Left lung (tissue), 10 donors: ENCODE data around the gene SLC7A6. TPM values are rescaled to one million over a fixed set of nuclear protein-coding genes. Genes with fewer than 3 reads are reported as not detected.

Experiments
- ATAC-seq: fragments of 200-7000 bp; cut with Tn5 transposase; one replicate; pipeline ENCODE4 v1.9.1; 2020; ENCODE audit warnings: moderate library complexity
- DNase-seq, 4 donors: peaks; one replicate each; pipeline ENCODE4 v3.0.0-alpha.2; 2013 to 2020
- H3K27ac ChIP-seq, 2 donors: fragments of 200-600 bp; sonication (generic) in 1 of 2; one replicate each; pipeline versions ENCODE4 v1.5.0 to v1.8.0; 2020 to 2021
- H3K27me3 ChIP-seq, 2 donors: fragments of 200-600 bp; sonication (generic) in 1 of 2; one replicate each; pipeline versions ENCODE4 v1.5.0 to v1.8.0; 2020 to 2021
- H3K36me3 ChIP-seq, 2 donors: fragments of 200-600 bp; sonication (generic) in 1 of 2; one replicate each; pipeline versions ENCODE4 v1.5.0 to v1.8.0; 2020 to 2021
- H3K4me1 ChIP-seq, 2 donors: fragments of 200-600 bp; one replicate each; pipeline ENCODE4 v1.8.0; 2021
- H3K4me3 ChIP-seq, 2 donors: fragments of 200-600 bp; sonication (generic) in 1 of 2; one replicate each; pipeline versions ENCODE4 v1.5.0 to v1.8.0; 2020 to 2021; ENCODE audit warnings: mild to moderate bottlenecking in 1 of 2
- H3K9me3 ChIP-seq, 2 donors: fragments of 200-600 bp; sonication (generic) in 1 of 2; one replicate each; pipeline versions ENCODE4 v1.5.0 to v1.8.0; 2020 to 2021
- intact Hi-C, 2 donors: fragments of 100-400 bp; cut with DNase I; formaldehyde crosslinking; loops; one replicate each; pipeline versions ENCODE4 v1.11.2 to v1.14.2; 2022
- polyA plus RNA-seq, 6 donors: library from polyadenylated mRNA; unstranded; fragments of 120-200 nt; gene quantifications; one replicate each; pipeline ENCODE4 v1.2.1, GENCODE V29; 2013; ENCODE audit not compliant: insufficient read length in 6 of 6
- total RNA-seq, 2 donors: library from RNA; stranded (reverse); fragmentation: NEBNext Ultra II Directional; extraction: Animal tissue kit (Norgen Biotek cat#: 25700); gene quantifications; one replicate each; pipeline ENCODE4 v1.2.1, GENCODE V29; 2021
- TF ChIP-seq, protein P1 (sequence below), 2 donors: fragments of 200-600 bp; sonication (generic) in 1 of 2; IDR thresholded peaks; one replicate each; pipeline versions ENCODE4 v1.5.0 to v1.8.0; 2021; ENCODE audit warnings: antibody characterized with exemption in 2 of 2
- donor health status: DM: no; HTN: yes; CAD: no.
- donor health status: DM: no; HTN: no; CAD: no.

The SLC7A6 gene
- total and polyA plus RNA-seq, 8 donors: 9.6 to 55.6 (median 12.2) TPM

DNA sequence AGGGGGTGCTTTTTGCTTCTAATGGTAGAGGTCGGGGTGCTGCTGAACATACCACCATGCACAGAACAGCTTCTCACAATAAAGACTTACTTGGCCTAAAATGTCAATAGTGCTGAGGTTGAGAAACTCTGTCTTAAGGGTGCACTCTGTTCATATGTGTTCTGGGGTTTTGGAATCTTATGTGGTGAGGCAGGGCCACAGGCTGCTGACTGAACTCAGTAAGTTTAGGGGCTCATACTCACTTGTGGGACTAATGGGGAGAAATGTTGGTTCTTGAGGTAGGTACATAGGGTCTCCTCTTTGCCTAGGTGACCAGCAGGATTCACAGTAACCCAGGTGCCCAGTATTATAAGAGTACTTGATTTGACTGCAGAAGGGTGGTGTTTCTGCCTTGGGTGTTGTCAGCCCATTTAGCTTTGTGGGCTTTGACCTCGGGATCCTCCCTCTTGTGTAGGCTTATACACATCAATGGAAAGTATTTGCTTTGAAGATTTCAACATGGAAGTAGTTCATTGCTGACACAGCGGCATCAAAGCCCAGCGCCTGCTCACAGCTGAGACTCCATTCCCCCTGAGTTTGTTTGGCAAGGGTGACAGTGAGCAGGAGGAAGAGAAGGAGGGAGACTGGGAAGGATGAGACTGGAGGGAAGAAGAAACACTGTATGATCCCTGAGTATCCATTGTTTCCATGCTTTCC lies 17.2 kb downstream of the SLC7A6 start:
- peaks cover 0 to 21% of the 10 kb centered on the region in 2 donors for H3K36me3 ChIP-seq
- no peak for DNase-seq
- no peak overlapping the region for H3K4me3 ChIP-seq
- no peak overlapping the region for H3K27ac ChIP-seq
- TF ChIP-seq, protein P1, sequence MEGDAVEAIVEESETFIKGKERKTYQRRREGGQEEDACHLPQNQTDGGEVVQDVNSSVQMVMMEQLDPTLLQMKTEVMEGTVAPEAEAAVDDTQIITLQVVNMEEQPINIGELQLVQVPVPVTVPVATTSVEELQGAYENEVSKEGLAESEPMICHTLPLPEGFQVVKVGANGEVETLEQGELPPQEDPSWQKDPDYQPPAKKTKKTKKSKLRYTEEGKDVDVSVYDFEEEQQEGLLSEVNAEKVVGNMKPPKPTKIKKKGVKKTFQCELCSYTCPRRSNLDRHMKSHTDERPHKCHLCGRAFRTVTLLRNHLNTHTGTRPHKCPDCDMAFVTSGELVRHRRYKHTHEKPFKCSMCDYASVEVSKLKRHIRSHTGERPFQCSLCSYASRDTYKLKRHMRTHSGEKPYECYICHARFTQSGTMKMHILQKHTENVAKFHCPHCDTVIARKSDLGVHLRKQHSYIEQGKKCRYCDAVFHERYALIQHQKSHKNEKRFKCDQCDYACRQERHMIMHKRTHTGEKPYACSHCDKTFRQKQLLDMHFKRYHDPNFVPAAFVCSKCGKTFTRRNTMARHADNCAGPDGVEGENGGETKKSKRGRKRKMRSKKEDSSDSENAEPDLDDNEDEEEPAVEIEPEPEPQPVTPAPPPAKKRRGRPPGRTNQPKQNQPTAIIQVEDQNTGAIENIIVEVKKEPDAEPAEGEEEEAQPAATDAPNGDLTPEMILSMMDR (IDR thresholded peaks at IDR 0.05): no peak
- no peaks in the 10 kb centered on the region for H3K27me3 ChIP-seq
- peaks cover 0 to 37% of the 10 kb centered on the region in 2 donors for H3K4me1 ChIP-seq
- intact Hi-C loops: no loop called here
- no peaks in the 10 kb centered on the region for H3K9me3 ChIP-seq
- ATAC-seq: no peak

DNA sequence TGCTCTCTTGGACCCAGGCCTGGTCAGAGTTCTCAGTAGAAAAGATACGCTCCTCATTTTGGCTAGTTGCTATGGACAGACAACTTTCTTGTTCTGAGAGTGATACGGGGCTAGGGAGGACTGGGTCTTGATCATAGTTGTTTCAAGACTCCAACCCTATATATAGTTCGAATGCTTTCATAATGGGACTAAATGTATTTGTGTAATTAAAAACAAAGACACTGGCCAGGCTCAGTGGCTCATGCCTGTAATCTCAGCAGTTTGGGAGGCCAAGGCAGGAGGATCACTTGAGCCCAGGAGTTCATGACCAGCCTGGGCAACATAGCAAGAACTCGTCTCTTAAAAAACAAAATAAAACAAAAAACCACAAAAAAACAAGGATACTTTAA lies 17.7 kb downstream of the SLC7A6 start:
- no peaks in the 10 kb centered on the region for H3K9me3 ChIP-seq
- H3K36me3 ChIP-seq: peaks cover 0 to 25% of the 10 kb centered on the region in 2 donors
- no peak overlapping the region for H3K27ac ChIP-seq
- DNase-seq (no peak), ATAC-seq (no peak)
- H3K27me3 ChIP-seq: no peaks in the 10 kb centered on the region
- peaks cover 0 to 43% of the 10 kb centered on the region in 2 donors for H3K4me1 ChIP-seq
- intact Hi-C loops: no loop called here
- TF ChIP-seq, protein P1 (IDR thresholded peaks at IDR 0.05): no peak
- H3K4me3 ChIP-seq: no peak overlapping the region

DNA sequence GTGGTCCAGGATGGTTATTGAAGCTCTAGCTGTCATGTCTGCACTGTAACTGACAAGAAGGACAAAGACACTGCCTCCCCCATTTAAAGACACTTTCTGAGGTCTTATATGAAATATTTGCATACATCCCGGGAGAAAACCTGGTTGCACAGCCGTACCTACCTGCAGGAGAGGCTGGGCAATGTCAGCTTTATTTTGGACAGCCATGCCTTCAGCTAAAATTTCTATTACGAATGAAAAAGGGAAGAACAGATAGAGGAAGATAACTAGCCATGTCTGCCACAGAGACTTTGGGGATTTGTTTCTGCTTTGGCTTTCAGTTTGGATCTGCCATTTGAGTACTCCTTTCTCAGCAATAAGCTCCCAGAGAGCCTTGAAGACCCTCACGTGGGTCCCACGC lies 19.0 kb downstream of the SLC7A6 start:
- Histone ChIP-seq H3K27me3 (no peaks in the 10 kb centered on the region), H3K36me3 (peaks cover 0 to 30% of the 10 kb centered on the region in 2 donors), H3K4me3 (no peak overlapping the region), H3K9me3 (no peaks in the 10 kb centered on the region), H3K4me1 (peaks cover 10 to 56% of the 10 kb centered on the region in 2 donors), H3K27ac (peak overlapping the region; percentile 11 to 81)
- DNase-seq (no peak), ATAC-seq (no peak)
- intact Hi-C loops: no loop called here
- TF ChIP-seq, protein P1 (IDR thresholded peaks at IDR 0.05): no peak

DNA sequence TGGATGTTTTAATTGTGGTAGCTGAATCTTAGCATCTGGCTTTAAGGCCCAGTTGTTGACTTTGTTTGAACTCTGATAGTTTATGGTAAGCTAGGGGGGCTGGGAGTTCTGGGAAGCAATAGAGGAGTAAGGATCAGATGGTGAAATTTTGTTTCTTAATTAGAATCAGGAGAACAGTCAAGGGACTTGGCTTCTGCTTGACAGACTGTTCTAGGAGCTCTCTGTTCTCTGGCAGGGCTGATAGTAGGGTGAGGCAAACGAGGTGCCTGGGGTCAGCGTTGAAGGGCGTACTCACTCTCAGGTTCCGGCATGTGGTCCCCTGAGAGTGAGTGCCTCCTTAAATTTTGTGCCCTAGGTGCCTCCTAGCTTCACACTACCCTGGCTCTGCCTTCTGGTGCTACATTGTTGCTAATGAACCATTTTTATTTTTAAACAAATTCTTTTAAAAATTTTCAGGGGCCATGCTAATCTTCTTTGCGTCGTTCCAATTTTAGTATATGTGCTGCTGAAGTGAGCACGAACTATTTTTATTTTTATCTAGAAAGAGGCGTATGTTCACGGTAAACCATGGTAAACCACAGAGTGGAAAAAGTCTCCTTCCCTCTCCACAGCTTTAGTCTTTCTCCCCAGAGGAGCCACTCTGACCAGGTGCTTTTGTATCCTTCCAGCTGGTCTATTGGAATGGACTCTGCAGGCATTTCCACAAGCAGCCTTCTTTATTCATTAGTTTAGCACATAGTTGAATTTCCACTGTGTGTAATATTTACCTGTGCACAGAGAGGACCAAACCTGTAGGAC lies 19.7 kb downstream of the SLC7A6 start:
- no peak for DNase-seq
- intact Hi-C loops: no loop called here
- TF ChIP-seq, protein P1 (IDR thresholded peaks at IDR 0.05): no peak
- ATAC-seq: no peak
- H3K9me3 ChIP-seq: no peaks in the 10 kb centered on the region
- H3K27me3 ChIP-seq: no peaks in the 10 kb centered on the region
- peaks cover 10 to 60% of the 10 kb centered on the region in 2 donors for H3K4me1 ChIP-seq
- H3K4me3 ChIP-seq: no peak overlapping the region
- peak overlapping the region; percentile 11 to 81 for H3K27ac ChIP-seq
- peaks cover 0 to 30% of the 10 kb centered on the region in 2 donors for H3K36me3 ChIP-seq

DNA sequence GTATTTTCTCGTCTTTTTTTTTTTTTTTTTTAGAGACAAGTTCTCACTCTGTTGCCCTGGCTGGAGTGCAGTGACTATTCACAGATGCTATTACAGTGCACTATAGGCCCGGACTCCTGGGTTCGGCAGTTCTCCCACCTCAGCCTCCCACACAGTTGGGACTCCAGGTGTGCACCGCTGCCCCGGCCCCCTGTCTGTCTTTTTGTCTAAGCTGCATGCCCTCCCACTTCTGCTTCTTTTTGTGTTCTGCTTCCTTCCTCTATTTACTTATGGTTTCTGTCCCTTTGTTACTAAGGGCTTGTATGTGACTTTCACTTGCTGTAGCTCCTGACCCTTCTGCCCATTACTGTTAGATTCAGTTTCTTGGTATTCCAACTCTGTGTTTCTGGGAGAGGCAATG lies 20.5 kb downstream of the SLC7A6 start:
- H3K9me3 ChIP-seq: no peaks in the 10 kb centered on the region
- H3K27me3 ChIP-seq: no peaks in the 10 kb centered on the region
- H3K4me3 ChIP-seq: no peak overlapping the region
- DNase-seq (no peak), ATAC-seq (peak; percentile 31)
- peaks cover 0 to 28% of the 10 kb centered on the region in 2 donors for H3K36me3 ChIP-seq
- peaks cover 12 to 68% of the 10 kb centered on the region in 2 donors for H3K4me1 ChIP-seq
- TF ChIP-seq, protein P1 (IDR thresholded peaks at IDR 0.05): no peak
- peak overlapping the region; percentile 60 to 81 for H3K27ac ChIP-seq
- intact Hi-C loops: no loop called here
